ENCODE results near the gene TRPV4. TPM values are rescaled to one million over a fixed set of nuclear protein-coding genes. Genes with fewer than 3 reads are reported as not detected.

Gene TRPV4
- polyA plus RNA-seq, 1 of the 3 experiments (the other 2 are of a cell fraction) = 5.2 TPM

GRCh38 chr12:109756457-109756856, 76.7 kb downstream of the TRPV4 start:
- TF ChIP-seq YY1 (IDR thresholded peaks at IDR 0.05; ENCODE audit: low read depth) (no peak), MAX (IDR thresholded peaks at IDR 0.05; ENCODE audit: low read depth) (no peak), EP300 (IDR thresholded peaks at IDR 0.05; ENCODE audit: borderline replicate concordance in 1 of 2, low read depth in 1 of 2, low read length in 1 of 2) (no peak), FOXJ3 (CRISPR knock-in tag; IDR thresholded peaks at IDR 0.05) (no peak), RAD21 (IDR thresholded peaks at IDR 0.05; ENCODE audit: low read length) (no peak), SIN3A (IDR thresholded peaks at IDR 0.05; ENCODE audit: borderline replicate concordance, low read depth, low read length) (no peak), NRF1 (IDR thresholded peaks at IDR 0.05; ENCODE audit: low read depth, low read length) (no peak), EZH2phosphoT487 (IDR thresholded peaks at IDR 0.05; ENCODE audit: borderline replicate concordance, low read depth) (no peak), RXRA (IDR thresholded peaks at IDR 0.05; ENCODE audit: borderline replicate concordance, low read depth) (no peak), ELF1 (IDR thresholded peaks at IDR 0.05) (no peak), IRF3 (IDR thresholded peaks at IDR 0.05; ENCODE audit: low read depth, low read length) (no peak), NFIC (IDR thresholded peaks at IDR 0.05; ENCODE audit: borderline replicate concordance) (no peak), CHD2 (IDR thresholded peaks at IDR 0.05; ENCODE audit: low read length, partially characterized antibody) (no peak), POLR2AphosphoS5 (IDR thresholded peaks at IDR 0.05; ENCODE audit: low read depth, low read length) (no peak), USF1 (IDR thresholded peaks at IDR 0.05; ENCODE audit: borderline replicate concordance, low read depth) (no peak), GABPA (IDR thresholded peaks at IDR 0.05; ENCODE audit: low read depth) (no peak), REST (IDR thresholded peaks at IDR 0.05; ENCODE audit: low read depth, low read length) (no peak), JUND (IDR thresholded peaks at IDR 0.05) (no peak), TAF1 (IDR thresholded peaks at IDR 0.05; ENCODE audit: borderline replicate concordance, low read depth, low read length) (no peak), TEAD4 (IDR thresholded peaks at IDR 0.05; ENCODE audit: borderline replicate concordance, insufficient read depth) (no peak)
- H2AFZ ChIP-seq (ENCODE audit: low read depth) = no peak overlapping the region
- H3K4me1 ChIP-seq (ENCODE audit: control insufficient read depth in 1 of 2, insufficient read depth in 2 of 2, low read depth in 1 of 2, low read length in 1 of 2) = peaks cover 0 to 68% of the 10 kb centered on the region in 2 experiments; a peak in 2 of 4 replicates
- no peaks in the 10 kb centered on the region for H3K27me3 ChIP-seq (ENCODE audit: insufficient read depth)
- no peak overlapping the region for H3K4me2 ChIP-seq
- H3F3A ChIP-seq (replicated peaks; ENCODE audit: insufficient read depth) = no peaks in the 10 kb centered on the region
- H3K36me3 ChIP-seq (replicated peaks in 1 of 2; ENCODE audit: control insufficient read depth in 1 of 2, insufficient read depth in 2 of 2, low read length in 1 of 2) = no peaks in the 10 kb centered on the region
- ChIA-PET POLR2A (no interaction called here), CTCF (interaction anchor here (1.5 kb wide), 1 partner anchor 18 kb away, joined by 6 read pairs; no protein-coding TSS in a partner anchor)
- WGBS (ENCODE audit: low lambda C conversion rate) = 39% methylated on average over 1 of the region's 1 CpG
- no peaks in the 10 kb centered on the region for H3K9me2 ChIP-seq
- H3K79me2 ChIP-seq (ENCODE audit: insufficient read depth) = no peaks in the 10 kb centered on the region
- H3K4me3 ChIP-seq (ENCODE audit: low read depth in 2 of 2, low read length in 1 of 2) = no peak overlapping the region
- no peak overlapping the region for H3K9ac ChIP-seq
- H4K20me1 ChIP-seq (ENCODE audit: insufficient read depth) = no peaks in the 10 kb centered on the region
- DNase-seq = no peak
- no peak overlapping the region for H3K27ac ChIP-seq (ENCODE audit: low read depth in 2 of 2, low read length in 1 of 2)
- peaks cover 14% of the 10 kb centered on the region; the same call in 1 of the 2 replicates for H3K9me3 ChIP-seq
